NB4 (cell line): Measurements from ENCODE around the gene KPNA6.

Experiments used
- CTCF ChIP-seq: IDR thresholded peaks from one replicate; pipeline ENCODE4 v1.5.1; 2012; ENCODE audit warnings: low read depth, low read length
- MYC ChIP-seq: IDR thresholded peaks from 2 replicates; pipeline ENCODE4 v1.6.1; 2011; ENCODE audit warnings: low read depth, low read length
- POLR2A ChIP-seq: IDR thresholded peaks from 2 replicates; pipeline ENCODE4 v1.6.1; 2011; ENCODE audit warnings: mild to moderate bottlenecking; ENCODE audit not compliant: insufficient read length; ENCODE audit errors: extremely low read depth

- TF ChIP-seq CTCF = no peak
- no peak for TF ChIP-seq MYC
- TF ChIP-seq POLR2A = no peak
Observed at GRCh38 chr1:32187850-32188249, 80.0 kb downstream of the KPNA6 start.
